Heart left ventricle (tissue), 16 donors: ENCODE measurements around the gene RGMA. TPM values are rescaled to one million over a fixed set of nuclear protein-coding genes. Genes with fewer than 3 reads are reported as not detected.
A peak's percentile ranks its signal among the peaks of the same experiment; 100 is the strongest.

Source experiments
- ATAC-seq, 4 donors: fragments of 200-7000 bp; cut with Tn5 transposase; one replicate each; pipeline ENCODE4 v1.9.1; 2020 to 2022; ENCODE audit warnings: moderate library complexity in 4 of 4, mild to moderate bottlenecking in 3 of 4, moderate number of reproducible peaks in 1 of 4
- DNase-seq, 5 donors: peaks; one replicate each; pipeline ENCODE4 v3.0.0-alpha.2; 2020
- H3K27ac ChIP-seq, 12 donors: fragments of 200-600 bp; sonication (generic) in 4 of 12; one replicate each; pipeline versions ENCODE4 v1.5.0 to v1.8.0; 2016 to 2022; ENCODE audit warnings: mild to moderate bottlenecking in 2 of 12
- H3K27me3 ChIP-seq, 9 donors: fragments of 200-600 bp; sonication (generic) in 2 of 9; one replicate each; pipeline versions ENCODE4 v1.5.1 to v1.8.0; 2016 to 2022; ENCODE audit warnings: mild to moderate bottlenecking in 3 of 9
- H3K36me3 ChIP-seq, 9 donors: fragments of 200-600 bp; sonication (generic) in 2 of 9; one replicate each; pipeline versions ENCODE4 v1.5.0 to v1.8.0; 2018 to 2022; ENCODE audit warnings: mild to moderate bottlenecking in 2 of 9
- H3K4me1 ChIP-seq, 12 donors: fragments of 200-600 bp; sonication (generic) in 4 of 12; one replicate each; pipeline versions ENCODE4 v1.5.0 to v1.8.0; 2016 to 2022; ENCODE audit warnings: mild to moderate bottlenecking in 3 of 12
- H3K4me3 ChIP-seq, 12 donors: fragments of 200-600 bp; sonication (generic) in 4 of 12; one replicate each; pipeline versions ENCODE4 v1.5.0 to v1.8.0; 2017 to 2022; ENCODE audit warnings: mild to moderate bottlenecking in 9 of 12, moderate library complexity in 4 of 12
- H3K9me3 ChIP-seq, 12 donors: fragments of 200-600 bp; sonication (generic) in 4 of 12; one replicate each; pipeline versions ENCODE4 v1.5.0 to v1.8.0; 2016 to 2022; ENCODE audit warnings: mild to moderate bottlenecking in 1 of 12
- CTCF ChIP-seq, 12 donors: fragments of 200-600 bp; sonication (generic) in 4 of 12; IDR thresholded peaks; one replicate each; pipeline versions ENCODE4 v1.5.0 to v1.8.0; 2018 to 2022; ENCODE audit warnings: antibody characterized with exemption in 12 of 12, mild to moderate bottlenecking in 5 of 12
- POLR2A ChIP-seq, 2 donors: fragments of 450-650 bp; IDR thresholded peaks; one replicate each; pipeline ENCODE4 v1.6.1; 2017; ENCODE audit warnings: antibody characterized with exemption in 2 of 2, mild to moderate bottlenecking in 2 of 2, moderate library complexity in 2 of 2
- WGBS, 4 donors: extraction: QIAGEN DNeasy Blood & Tissue Kit in 2 of 4; methylation state at CpG; one replicate each; pipeline versions ENCODE4 v1.1.5 to v1.1.7; 2013 to 2018; 5-methylcytosine and 5-hydroxymethylcytosine counted together
- intact Hi-C, 10 donors: fragments of 100-400 bp; cut with DNase I; formaldehyde crosslinking; loops; one replicate each; pipeline versions ENCODE4 v1.11.1 to v1.14.2; 2022
- polyA plus RNA-seq, 2 donors: library from polyadenylated mRNA; stranded (reverse); fragments of 200-250 nt; gene quantifications; one replicate each; pipeline ENCODE4 v1.2.3, GENCODE V29; 2013
- total RNA-seq, 9 donors: library from RNA; depleted of rRNA in 2 of 9; stranded (reverse); fragments of >200 nt in 2 of 9; fragmentation: NEBNext Ultra II Directional in 3 of 9; extraction: Animal tissue kit (Norgen Biotek cat#: 25700) in 3 of 9; gene quantifications; one replicate each; pipeline versions ENCODE4 v1.1.0 to v1.2.4, GENCODE V29; 2016 to 2023
- donor health status: ischemic (EF 13 %, LVEDD 7.1; RV severe dilation, severe dysfunction).
- donor health status: healthy with polysubstance abuse.
- donor health status: DM: no; HTN: yes; CAD: no.
- donor health status: DM: no; HTN: no; CAD: no.
- donor health status: ischemic (EF 25% LVEDD 6.9; RV normal size, moderate dysfunction).
- donor health status: ischemic (EF 25% LVEDD 5.7; RV mildly dilated, moderate dysfunction).
- donor health status: healthy.
- donor health status: DM: yes; HTN: yes; CAD: no.
- donor health status: ischemic (EF 35%, LVEDD 5.7; RV mildly dilated, moderate dysfunction).
- donor health status: nonischemic (EF 11% LVEDD 7.7; RV severe dilation, severe dysfunction).
- donor health status: DM: yes; HTN: yes; CAD: no.
- donor health status: PGD.
- donor health status: ischemic (EF 29% LVEDD 5.4; RV normal size, mild dysfunction).
- donor health status: nonischemic (EF 23%, LVEDD 6.1; RV moderate dilation, normal function).

Gene RGMA
- total and polyA plus RNA-seq, 11 donors, result 4.7 to 20.8 (median 14.8) TPM

- ATAC-seq, result no peak
- peaks cover 0 to 3% (median 0%) of the 10 kb centered on the region in 9 donors for H3K27me3 ChIP-seq
- no peaks in the 10 kb centered on the region for H3K4me1 ChIP-seq
- no peak overlapping the region for H3K4me3 ChIP-seq
- H3K9me3 ChIP-seq, result peaks cover 0 to 17% (median 0%) of the 10 kb centered on the region in 12 donors
- no peak for DNase-seq
- intact Hi-C loops, result loop anchor here in 1 of 10 donors (10.0 kb wide), 1 partner anchor 203 kb away; no protein-coding TSS in a partner anchor
- TF ChIP-seq POLR2A (IDR thresholded peaks at IDR 0.05) (no peak), CTCF (IDR thresholded peaks at IDR 0.05) (no peak)
- WGBS, 4 donors, result 85 to 91% (median 88%) methylated on average over 7 of the region's 7 CpGs
- H3K27ac ChIP-seq, result no peak overlapping the region
- no peaks in the 10 kb centered on the region for H3K36me3 ChIP-seq
These were observed 13.2 kb upstream of the RGMA start for GRCh38 chr15:93102211-93102610.

- Histone ChIP-seq H3K4me3 (no peak overlapping the region), H3K27me3 (peaks cover 0 to 30% (median 0%) of the 10 kb centered on the region in 9 donors), H3K4me1 (peaks cover 0 to 16% (median 4%) of the 10 kb centered on the region in 12 donors), H3K9me3 (no peaks in the 10 kb centered on the region), H3K27ac (no peak overlapping the region), H3K36me3 (no peaks in the 10 kb centered on the region)
- no peak for TF ChIP-seq POLR2A (IDR thresholded peaks at IDR 0.05)
- TF ChIP-seq CTCF (IDR thresholded peaks at IDR 0.05), result no peak
- peak in 1 of 5 donors; percentile 54 for DNase-seq
- 68 to 78% (median 74%) methylated on average over 6 of the region's 6 CpGs for WGBS, 4 donors
- intact Hi-C loops, result loop anchor here in 5 of 10 donors (5.0 kb wide), 5 partner anchors 59 to 244 kb away; no protein-coding TSS in a partner anchor
- peak in 1 of 4 donors; percentile 25 for ATAC-seq
These were observed 4.8 kb upstream of the RGMA start for GRCh38 chr15:93093765-93094164.

GRCh38 chr15:93091465-93091864 lies 2.5 kb upstream of the RGMA start:
- H3K4me3 ChIP-seq, result no peak overlapping the region
- H3K4me1 ChIP-seq, result peaks cover 0 to 29% (median 12%) of the 10 kb centered on the region in 12 donors
- ATAC-seq, result no peak
- no peak for DNase-seq
- no peaks in the 10 kb centered on the region for H3K36me3 ChIP-seq
- H3K9me3 ChIP-seq, result no peaks in the 10 kb centered on the region
- no peak overlapping the region for H3K27ac ChIP-seq
- peaks cover 0 to 53% (median 4%) of the 10 kb centered on the region in 9 donors for H3K27me3 ChIP-seq
- WGBS, 4 donors, result 69 to 84% (median 72%) methylated on average over 11 of the region's 11 CpGs
- intact Hi-C loops, result loop anchor here in 5 of 10 donors (5.0 kb wide), 5 partner anchors 61 to 246 kb away; no protein-coding TSS in a partner anchor
- TF ChIP-seq POLR2A (IDR thresholded peaks at IDR 0.05) (no peak), CTCF (IDR thresholded peaks at IDR 0.05) (no peak)

GRCh38 chr15:93089727-93090305 lies 805 bp upstream of the RGMA start:
- peak overlapping the region; percentile 41 to 81 (median 63) for H3K4me3 ChIP-seq
- TF ChIP-seq CTCF (IDR thresholded peaks at IDR 0.05), result no peak
- no peak for TF ChIP-seq POLR2A (IDR thresholded peaks at IDR 0.05)
- intact Hi-C loops, result loop anchor here in 8 of 10 donors (5.0 to 10.0 kb wide), 17 partner anchors 53 to 1032 kb away; no protein-coding TSS in a partner anchor
- DNase-seq, result peak; percentile 29 to 84 (median 62)
- H3K36me3 ChIP-seq, result no peaks in the 10 kb centered on the region
- peak; percentile 81 to 91 (median 82) for ATAC-seq
- H3K27ac ChIP-seq, result peak overlapping the region; percentile 44 to 86 (median 80)
- peaks cover 0 to 66% (median 6%) of the 10 kb centered on the region in 9 donors for H3K27me3 ChIP-seq
- H3K9me3 ChIP-seq, result no peaks in the 10 kb centered on the region
- H3K4me1 ChIP-seq, result peaks cover 0 to 29% (median 12%) of the 10 kb centered on the region in 12 donors
- WGBS, 4 donors, result 6 to 8% (median 6%) methylated on average over 25 to 29 of the region's 29 CpGs
